ENCODE results near the gene COL6A6.
"Not testable (repeated sequence)": the region's sequence is repeated elsewhere in the genome, so short reads cannot be mapped to it uniquely, and the experiment has no call there.

Gene COL6A6

DNA sequence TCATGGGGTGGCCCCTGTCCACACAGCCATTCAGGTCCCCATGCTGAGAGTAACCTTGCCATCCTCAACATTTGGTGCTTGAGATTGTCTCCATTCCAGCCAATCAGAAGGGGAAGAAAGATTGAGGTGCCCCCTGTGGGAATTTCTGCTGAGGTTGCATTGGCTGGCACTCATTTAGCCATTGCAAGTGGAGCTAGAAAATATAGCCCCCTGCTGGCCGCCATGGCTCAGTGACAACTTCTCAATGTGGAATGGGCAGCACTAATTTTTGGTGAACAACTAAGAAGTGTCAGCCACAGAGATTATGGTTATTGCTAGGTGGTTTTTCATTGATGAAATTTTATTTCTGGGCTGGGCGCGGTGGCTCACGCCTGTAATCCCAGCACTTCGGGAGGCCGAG is 22.0 kb downstream of the COL6A6 start:
- peak; percentile 9 for DNase-seq

DNA sequence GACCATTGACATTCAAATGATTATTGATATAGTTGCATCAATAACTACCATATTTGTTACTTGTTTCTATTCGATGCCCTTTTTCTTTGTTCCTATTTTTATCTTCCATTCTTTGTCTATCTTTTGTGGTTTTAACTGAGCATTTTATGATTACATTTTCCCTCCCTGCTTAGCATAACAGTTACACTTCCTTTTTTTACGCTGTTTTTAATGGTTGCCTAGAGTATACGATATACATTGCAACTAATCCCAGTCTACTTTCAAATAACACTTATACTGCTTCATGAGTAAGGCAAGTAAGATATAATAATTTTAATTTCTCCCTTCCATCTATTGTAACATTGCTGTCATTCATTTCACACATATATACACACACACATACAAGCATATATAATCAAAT is 26.3 kb downstream of the COL6A6 start:
- no peak for DNase-seq

DNA sequence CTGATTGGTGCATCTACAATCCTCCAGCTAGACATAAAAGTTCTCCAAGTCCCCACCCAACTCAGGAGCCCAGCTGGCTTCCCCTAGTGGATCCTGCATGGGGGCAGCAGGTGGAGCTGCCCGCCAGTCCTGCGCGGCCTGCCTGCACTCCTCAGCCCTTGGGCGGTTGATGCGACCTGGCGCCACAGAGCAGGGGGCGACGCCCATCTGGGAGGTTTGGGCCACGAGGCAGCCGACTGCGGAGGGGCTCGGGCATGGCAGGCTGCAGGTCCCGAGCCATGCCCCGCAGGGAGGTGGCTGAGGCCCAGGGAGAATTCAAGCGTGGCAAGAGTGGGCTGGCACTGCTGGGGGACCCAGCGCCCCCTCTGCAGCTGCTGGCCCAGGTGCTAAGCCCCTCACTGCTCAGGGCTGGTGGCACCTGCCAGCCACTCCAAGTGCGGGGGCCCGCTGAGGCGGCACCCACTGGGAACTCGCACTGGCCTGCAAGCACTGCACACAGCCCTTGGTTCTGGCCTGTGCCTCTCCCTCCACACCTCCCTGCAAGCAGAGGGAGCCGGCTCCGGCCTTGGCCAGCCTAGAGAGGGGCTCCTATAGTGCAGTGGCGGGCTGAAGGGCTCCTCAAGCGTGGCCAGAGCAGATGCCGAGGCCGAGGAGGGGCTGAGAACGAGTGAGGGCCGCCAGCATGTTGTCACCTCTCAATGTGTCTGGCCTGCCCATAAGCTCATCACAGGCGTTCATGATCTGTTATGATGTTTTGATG is 30.1 kb downstream of the COL6A6 start:
- DNase-seq = no peak

DNA sequence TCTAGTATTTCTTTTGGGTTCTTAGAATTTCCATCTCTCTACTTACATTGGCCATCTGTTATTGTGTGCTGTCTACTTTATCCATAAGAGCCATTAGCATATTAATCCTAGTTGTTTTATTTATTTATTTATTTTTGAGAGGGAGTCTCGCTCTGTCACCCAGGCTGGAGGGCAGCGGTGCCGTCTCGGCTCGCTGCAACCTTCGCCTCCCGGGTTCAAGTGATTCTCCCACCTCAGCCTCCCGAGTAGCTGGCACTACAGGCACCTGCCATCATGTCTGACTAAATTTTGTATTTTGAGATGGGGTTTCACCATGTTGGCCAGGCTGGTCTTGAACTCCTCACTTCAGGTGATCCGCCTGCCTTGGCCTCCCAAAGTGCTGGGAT is 30.7 kb downstream of the COL6A6 start:
- DNase-seq = not testable (repeated sequence)

DNA sequence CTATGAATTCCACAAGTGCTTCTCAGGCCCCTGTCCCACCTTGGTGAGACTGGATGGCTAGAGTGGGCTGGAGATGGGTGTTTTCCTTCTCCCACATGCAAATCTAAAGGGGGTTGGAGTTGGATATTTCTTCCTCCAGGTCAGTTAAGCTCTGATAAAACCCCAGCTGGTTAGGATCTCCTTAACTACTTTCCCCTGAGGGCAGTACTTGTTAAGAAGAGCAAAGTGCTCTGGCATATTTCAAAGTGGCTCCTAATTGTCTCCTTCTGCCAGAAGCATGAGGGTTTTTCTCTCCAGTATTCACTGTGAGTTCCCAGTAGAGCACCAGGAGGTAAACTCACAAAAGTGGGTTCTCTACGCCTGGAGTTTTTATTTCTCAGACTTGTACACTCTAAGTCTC is 31.4 kb downstream of the COL6A6 start:
- DNase-seq = no peak

DNA sequence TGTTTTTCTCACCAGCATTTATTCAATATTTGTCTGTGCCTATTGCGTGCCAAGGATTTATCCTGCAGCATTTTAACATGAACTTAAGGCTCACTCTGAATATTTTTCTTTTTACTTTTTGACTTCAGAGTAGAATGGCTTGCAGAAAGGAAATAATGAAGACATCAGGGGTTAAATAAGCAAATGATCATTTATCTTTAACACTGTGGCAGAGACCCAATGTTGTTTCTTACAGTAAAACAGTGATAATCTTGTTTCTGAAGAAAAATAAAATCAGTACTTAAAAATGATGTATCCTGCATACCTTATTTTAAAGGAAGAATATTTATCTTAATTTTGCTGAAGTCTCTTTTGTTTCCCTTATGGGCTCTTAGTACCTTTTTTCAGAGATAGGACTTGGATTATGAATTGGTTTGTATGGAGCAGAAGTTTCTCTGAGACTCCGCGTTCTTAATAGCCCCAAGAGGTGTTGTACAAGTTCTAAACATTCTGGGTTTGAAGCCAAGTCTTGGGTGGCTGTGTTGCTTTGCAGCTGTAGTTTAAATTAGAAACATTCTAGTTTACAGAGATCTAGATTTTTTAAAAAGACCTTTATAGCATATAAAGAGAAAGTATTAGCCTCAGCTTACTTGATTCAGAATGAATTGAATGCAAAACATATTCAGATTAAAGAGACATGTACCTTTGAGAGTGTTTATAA is 40.5 kb downstream of the COL6A6 start:
- no peak for DNase-seq

DNA sequence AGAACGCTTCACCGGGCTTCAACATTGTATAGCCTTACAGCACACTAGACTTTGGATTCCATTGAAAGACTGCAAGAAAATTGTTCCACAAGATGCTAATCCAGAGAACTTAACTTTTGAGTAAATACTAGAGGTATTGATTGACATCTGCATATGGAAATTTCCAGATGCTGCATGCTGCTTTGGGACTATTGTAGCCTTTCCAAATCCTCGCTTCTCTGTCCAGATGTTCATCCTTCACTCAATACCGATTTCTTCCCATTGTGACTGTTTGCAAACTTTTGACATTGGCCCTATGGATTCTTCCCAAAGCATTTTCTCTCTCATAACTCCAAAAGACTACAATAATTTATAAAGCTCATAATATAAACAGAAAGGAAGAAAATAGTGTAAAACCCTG is 41.4 kb downstream of the COL6A6 start:
- DNase-seq = no peak

DNA sequence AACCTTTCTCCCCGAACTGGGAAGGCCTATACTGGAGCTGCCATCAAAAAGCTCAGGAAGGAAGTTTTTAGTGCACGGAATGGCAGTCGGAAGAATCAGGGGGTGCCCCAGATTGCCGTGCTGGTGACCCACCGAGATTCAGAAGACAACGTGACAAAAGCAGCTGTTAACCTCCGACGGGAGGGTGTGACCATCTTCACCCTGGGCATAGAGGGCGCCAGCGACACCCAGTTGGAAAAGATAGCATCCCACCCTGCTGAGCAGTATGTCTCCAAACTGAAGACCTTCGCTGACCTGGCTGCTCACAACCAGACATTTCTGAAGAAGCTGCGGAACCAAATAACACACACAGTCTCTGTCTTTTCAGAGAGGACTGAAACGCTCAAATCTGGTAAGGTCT is 48.2 kb downstream of the COL6A6 start:
- no peak for DNase-seq

Data from CD4-positive, alpha-beta T cell treated with Interleukin-4 for 4 hours (primary cell).